Stimulated activated naive CD8-positive, alpha-beta T cell treated with anti-CD3 and anti-CD28 coated beads, Interleukin-15, Interleukin-2, amounts not matched to agents 100 ng/mL and 50 ng/mL, for 24 hours (primary cell): Measurements from ENCODE around the gene KCP.

Source experiments
- H3K27ac Mint-ChIP-seq: one replicate; pipeline ENCODE4 v1.8.0; 2021; ENCODE audit warnings: mild to moderate bottlenecking, mixed read lengths
- H3K27me3 Mint-ChIP-seq: one replicate; pipeline ENCODE4 v1.8.0; 2021; ENCODE audit warnings: mixed read lengths
- H3K36me3 Mint-ChIP-seq: one replicate; pipeline ENCODE4 v1.8.0; 2021; ENCODE audit warnings: low read depth, mixed read lengths
- H3K4me1 Mint-ChIP-seq: one replicate; pipeline ENCODE4 v1.8.0; 2021; ENCODE audit warnings: low read depth, mixed read lengths
- H3K4me3 Mint-ChIP-seq: one replicate; pipeline ENCODE4 v1.8.0; 2021; ENCODE audit warnings: mild to moderate bottlenecking, mixed read lengths
- H3K9me3 Mint-ChIP-seq: one replicate; pipeline ENCODE4 v1.8.0; 2021; ENCODE audit warnings: mixed read lengths

The KCP gene

DNA sequence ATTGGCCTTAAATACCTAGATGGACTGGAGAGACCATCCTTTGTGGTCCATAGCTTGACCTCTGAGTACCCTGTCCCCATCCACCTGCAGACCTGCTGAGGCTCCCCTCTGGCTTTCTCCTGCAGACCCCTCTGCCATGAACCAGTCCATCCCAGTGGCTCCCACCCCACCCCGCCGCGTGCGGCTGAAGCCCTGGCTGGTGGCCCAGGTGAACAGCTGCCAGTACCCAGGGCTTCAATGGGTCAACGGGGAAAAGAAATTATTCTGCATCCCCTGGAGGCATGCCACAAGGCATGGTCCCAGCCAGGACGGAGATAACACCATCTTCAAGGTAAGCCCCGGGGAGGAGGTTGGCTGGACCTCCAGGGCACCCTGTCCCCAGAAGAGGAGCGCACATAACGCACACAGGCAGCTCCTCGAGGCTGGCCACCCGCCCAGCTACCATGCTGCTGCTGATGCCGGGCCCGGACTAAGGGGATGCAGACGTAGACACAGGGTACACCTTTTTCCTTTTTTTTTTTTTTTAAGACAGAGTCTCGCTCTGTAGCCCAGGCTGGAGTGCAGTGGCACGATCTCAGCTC lies 31.5 kb upstream of the KCP start:
- H3K4me1 Mint-ChIP-seq: peaks cover 24% of the 10 kb centered on the region
- no peak overlapping the region for H3K27ac Mint-ChIP-seq
- H3K36me3 Mint-ChIP-seq: no peaks in the 10 kb centered on the region
- H3K4me3 Mint-ChIP-seq: no peak overlapping the region
- H3K9me3 Mint-ChIP-seq: no peaks in the 10 kb centered on the region
- peaks cover 10% of the 10 kb centered on the region for H3K27me3 Mint-ChIP-seq

DNA sequence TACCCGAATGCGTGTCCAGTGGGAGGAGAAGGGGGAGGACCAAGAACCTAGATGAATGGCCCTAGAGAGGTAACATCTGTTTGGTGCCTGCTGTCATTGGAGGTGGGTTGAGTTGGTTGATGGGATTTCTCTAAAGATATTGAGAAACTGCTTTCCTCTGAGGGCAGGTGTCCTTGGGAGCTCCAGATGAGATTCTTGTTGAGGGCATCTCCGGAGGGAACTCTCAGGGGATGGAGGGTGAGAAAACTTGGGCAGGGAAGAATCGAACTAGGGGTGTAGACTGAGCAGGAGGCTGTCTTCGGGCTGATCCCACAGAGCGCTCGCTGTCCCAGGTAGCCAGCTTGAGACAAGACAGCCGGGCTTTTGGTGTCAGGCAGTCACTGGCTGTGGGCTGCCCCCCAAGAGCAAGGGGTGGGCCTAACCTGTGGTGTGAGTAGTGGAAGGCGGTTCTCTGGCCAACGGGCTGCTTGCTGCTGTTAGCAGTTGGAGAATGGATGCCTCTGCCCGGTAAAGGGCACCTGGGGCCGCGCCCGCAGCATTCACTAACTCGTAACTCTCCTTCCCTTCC lies 30.9 kb upstream of the KCP start:
- H3K4me1 Mint-ChIP-seq: peaks cover 24% of the 10 kb centered on the region
- no peaks in the 10 kb centered on the region for H3K36me3 Mint-ChIP-seq
- H3K27me3 Mint-ChIP-seq: peaks cover 14% of the 10 kb centered on the region
- no peaks in the 10 kb centered on the region for H3K9me3 Mint-ChIP-seq
- peak overlapping the region; percentile 61 for H3K4me3 Mint-ChIP-seq
- peak overlapping the region; percentile 57 for H3K27ac Mint-ChIP-seq

DNA sequence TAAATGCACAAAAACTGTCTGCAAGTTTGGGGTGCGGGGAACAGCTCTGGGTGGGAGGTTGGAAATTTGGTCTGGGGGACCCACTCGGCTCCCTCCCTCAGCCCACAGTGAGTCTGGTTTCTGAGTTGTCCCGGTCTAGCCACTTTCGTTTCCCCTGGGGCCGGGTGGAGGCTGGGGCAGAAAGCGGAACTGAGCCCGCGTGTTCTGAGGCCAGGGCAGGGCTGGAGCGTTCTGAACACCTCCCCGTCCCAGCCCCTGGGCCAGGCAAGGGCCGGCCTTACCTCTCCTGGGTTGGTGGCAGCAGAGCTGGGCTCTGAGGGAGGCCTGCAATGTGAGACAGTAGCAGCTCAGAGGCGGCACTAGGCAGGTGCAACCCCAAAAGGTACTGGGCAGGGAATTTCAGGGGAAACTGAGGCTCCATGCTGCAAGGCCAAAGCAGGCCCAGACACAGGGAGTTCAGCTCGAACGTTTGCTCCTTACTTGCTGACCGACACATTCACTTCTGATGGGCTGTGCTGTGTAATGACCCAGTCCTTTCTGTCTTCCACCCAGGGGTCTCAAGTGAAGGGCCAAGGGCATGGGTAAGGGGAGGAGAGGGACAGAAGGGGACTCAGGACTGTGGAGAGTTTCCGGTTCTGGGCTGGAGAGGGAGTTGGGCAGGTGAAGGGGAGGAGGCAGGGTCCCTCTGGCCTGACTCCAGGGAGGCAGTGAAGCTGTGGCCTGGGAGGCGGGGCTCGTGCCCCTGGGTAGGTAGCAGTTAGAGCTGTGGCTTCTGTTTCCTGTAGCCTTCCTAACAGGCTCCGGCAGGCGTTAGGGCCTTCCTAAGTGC lies 30.2 kb upstream of the KCP start:
- no peaks in the 10 kb centered on the region for H3K36me3 Mint-ChIP-seq
- no peaks in the 10 kb centered on the region for H3K9me3 Mint-ChIP-seq
- peak overlapping the region; percentile 61 for H3K4me3 Mint-ChIP-seq
- peaks cover 24% of the 10 kb centered on the region for H3K4me1 Mint-ChIP-seq
- H3K27ac Mint-ChIP-seq: peak overlapping the region; percentile 57
- peaks cover 14% of the 10 kb centered on the region for H3K27me3 Mint-ChIP-seq

DNA sequence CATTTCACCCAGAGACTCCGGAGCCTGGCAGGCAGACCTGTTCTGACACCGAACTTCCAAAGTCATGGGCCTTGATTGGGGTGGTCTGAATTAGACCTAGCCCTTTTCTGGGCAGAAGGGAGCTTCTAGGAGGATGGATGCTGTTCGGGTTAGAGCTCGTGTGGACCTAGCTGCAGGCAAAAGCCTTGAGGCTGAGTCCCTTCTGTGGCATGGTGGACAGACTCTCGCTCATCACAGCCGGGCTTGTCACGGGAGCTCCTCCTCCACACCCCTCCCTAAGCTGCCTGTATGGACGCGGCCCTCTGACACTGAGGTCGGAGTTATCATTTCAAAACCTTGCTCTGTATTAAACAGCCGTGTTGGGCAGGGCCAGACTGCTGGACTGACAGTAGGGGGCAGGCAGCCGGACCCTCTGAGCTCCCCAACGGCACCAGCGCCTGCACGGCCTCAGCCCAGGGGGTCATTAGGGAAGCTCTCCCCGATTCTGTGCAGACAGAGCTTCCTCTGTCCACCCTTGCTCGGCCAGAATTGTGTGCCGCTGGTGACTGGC lies 29.4 kb upstream of the KCP start:
- peaks cover 14% of the 10 kb centered on the region for H3K27me3 Mint-ChIP-seq
- peaks cover 28% of the 10 kb centered on the region for H3K4me1 Mint-ChIP-seq
- peak overlapping the region; percentile 61 for H3K4me3 Mint-ChIP-seq
- H3K27ac Mint-ChIP-seq: peak overlapping the region; percentile 49
- H3K9me3 Mint-ChIP-seq: no peaks in the 10 kb centered on the region
- no peaks in the 10 kb centered on the region for H3K36me3 Mint-ChIP-seq

DNA sequence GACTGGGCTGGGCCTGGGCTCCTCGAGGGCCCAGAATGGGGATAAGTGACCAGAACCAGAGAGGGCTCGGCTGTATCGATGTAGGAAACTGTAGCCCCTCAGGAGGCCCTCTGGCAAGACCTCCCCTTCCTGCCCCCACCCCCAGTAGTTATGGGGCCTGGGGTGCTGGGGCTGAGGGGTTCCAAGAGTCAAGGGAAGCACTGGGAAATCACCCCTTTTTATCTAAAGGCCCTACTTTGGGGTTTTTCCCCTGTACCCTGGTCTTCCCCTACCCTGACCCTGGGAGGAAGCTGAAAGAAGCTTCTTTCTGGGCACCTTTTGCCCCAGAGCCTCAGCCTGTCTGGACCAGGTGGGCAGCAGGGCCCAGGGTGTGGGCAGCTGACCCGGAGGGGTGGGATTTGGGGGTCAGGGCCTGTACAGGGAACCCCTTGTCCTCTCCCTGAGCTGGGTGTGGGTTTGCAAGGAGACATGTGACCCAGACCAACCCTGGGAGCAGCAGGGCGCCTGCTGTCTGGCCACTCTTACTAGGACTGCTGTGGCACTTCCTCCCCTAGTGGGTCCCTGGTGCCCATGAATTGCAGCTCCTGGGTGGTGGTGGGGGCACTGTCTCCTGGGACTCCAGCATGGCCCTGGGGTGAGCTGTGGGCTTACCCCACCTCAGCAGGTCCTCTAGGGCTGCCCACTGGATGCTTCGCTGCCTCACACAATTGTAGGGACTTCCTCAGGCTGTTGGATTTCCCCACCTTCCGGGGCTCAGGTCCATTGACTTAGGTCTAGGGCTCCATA lies 28.8 kb upstream of the KCP start:
- H3K4me3 Mint-ChIP-seq: peak overlapping the region; percentile 61
- no peaks in the 10 kb centered on the region for H3K36me3 Mint-ChIP-seq
- H3K27ac Mint-ChIP-seq: no peak overlapping the region

DNA sequence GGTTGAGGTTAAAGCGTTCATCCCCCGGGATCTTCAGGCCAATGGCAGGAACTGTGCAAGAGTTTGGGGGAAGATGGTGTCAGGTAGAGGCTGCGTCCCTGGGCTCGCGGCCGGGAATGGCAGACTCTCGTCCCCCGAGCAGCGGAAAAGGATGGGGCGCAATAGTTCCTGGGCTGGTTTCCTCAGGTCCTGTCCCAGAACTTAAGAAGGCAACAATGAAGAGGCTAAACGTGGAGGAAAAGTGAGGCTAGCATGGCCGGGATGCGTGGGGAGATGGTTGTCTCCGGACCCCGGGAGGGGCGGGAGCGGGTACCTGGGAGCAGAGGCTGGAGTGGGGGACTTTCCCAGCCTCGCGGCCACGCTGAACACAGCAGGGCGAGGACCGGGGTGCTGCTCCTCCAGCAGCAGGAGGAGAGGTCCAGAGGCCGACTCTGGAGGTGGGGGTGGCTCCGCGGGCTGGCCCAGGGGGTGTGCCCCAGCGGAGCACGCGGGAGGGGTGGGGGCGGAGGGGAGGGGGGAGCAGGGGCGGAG lies 28.1 kb upstream of the KCP start:
- H3K27ac Mint-ChIP-seq: peak overlapping the region; percentile 45
- H3K36me3 Mint-ChIP-seq: no peaks in the 10 kb centered on the region
- peaks cover 14% of the 10 kb centered on the region for H3K27me3 Mint-ChIP-seq
- H3K4me3 Mint-ChIP-seq: peak overlapping the region; percentile 82
- no peaks in the 10 kb centered on the region for H3K9me3 Mint-ChIP-seq
- peaks cover 34% of the 10 kb centered on the region for H3K4me1 Mint-ChIP-seq

More for the DNA sequence above, 28.8 kb upstream of the KCP start:
- Mint-ChIP-seq H3K27me3 (peaks cover 14% of the 10 kb centered on the region), H3K9me3 (no peaks in the 10 kb centered on the region), H3K4me1 (peaks cover 30% of the 10 kb centered on the region)

DNA sequence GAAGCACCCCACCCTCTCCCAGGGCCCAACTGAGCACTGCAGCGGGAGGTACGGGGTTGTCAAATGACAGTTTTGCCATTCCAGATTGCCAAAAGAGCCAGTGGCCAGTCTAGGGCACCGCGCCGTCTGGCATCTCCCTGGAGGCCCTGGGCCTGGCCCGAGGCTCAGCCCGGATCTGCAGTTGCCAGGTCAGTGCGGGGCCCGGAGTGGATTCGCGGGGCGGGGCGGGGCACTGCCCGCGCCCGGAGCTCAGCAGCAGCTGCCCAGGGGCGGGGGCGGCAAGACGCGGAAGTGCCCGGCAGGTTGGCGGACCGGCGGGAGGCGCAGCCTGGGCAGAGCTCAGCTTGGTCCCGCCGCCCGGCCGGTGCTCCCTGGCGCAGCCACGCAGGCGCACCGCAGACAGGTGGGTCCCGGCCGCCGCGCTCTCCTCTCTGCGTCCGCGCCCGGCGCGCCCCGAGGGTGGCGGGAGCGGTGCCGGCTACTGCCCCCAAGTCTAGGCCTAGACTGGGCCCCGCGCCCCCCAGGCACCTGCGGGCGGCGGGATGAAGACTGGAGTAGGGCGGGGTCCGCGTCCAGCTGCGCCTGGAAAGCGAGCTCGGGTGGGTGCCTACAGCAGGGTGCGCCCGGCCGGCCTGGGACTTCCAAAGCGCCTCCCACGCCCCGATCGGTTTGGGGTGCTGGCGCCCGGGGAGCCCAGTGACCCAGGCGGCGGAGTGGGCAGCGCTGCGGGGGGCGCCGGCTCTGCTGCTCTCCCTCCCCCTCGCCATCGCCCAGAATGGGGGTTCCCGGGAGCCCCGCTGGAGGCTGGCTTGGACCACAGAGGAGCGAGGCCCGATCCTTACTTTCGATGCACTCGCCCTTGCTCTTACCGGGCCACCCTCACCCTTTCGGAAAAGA lies 27.4 kb upstream of the KCP start, which contains the start of gene IRF5:
Gene IRF5 (plus strand): TSS at position 281 of the 897 bp plus-strand sequence. CDS start 4,155 bp downstream, outside the sequence.
- H3K4me1 Mint-ChIP-seq: peaks cover 41% of the 10 kb centered on the region
- peak within 1 kb of the TSS; percentile 45 for H3K27ac Mint-ChIP-seq
- peak within 1 kb of the TSS; percentile 82 for H3K4me3 Mint-ChIP-seq
- peaks cover 14% of the 10 kb centered on the region for H3K27me3 Mint-ChIP-seq
- H3K36me3 Mint-ChIP-seq: no peaks in the 10 kb centered on the region
- no peaks in the 10 kb centered on the region for H3K9me3 Mint-ChIP-seq

DNA sequence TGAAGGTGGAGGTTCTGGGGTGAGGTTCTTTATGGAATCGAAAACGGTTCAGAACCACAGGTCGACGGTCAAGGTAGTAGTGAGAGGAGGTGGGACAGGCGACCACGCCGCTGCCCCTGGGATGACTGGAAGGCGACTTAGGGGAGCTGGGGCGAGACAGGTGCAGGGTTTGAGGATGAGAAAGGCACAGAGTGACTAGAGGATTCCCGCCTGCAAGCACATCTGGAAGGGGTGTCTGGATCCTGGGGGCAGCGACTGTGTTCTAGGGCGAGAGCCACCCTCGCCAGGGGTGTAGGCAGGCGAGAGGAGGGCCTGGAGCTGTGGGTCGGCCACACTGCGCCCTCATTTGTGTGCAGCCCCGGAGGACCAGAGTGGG lies 26.8 kb upstream of the KCP start:
- Mint-ChIP-seq H3K4me3 (peak overlapping the region; percentile 67), H3K4me1 (peaks cover 43% of the 10 kb centered on the region), H3K36me3 (no peaks in the 10 kb centered on the region), H3K27ac (no peak overlapping the region), H3K9me3 (no peaks in the 10 kb centered on the region), H3K27me3 (peaks cover 14% of the 10 kb centered on the region)

DNA sequence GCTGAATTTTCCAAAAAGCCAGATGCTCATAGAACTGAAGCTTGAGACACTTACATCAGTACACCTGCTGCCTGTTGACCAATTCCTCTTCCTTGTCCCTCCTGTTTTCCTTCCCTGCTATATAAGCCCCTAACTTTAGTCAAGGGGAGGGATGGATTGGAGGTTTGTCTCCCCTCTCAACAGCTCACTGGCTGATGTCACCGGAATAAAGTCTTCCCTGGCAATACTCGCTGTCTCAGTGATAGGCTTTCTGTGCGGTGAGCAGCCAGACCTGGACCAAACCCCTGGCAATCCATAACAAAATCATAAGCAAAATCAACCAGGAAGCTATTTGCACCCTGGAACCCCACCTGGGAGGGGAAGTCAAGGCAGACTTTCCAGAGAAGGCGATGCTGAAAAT lies 26.3 kb upstream of the KCP start:
- no peak overlapping the region for H3K27ac Mint-ChIP-seq
- peaks cover 43% of the 10 kb centered on the region for H3K4me1 Mint-ChIP-seq
- H3K27me3 Mint-ChIP-seq: peaks cover 14% of the 10 kb centered on the region
- peak overlapping the region; percentile 67 for H3K4me3 Mint-ChIP-seq
- H3K36me3 Mint-ChIP-seq: no peaks in the 10 kb centered on the region
- no peaks in the 10 kb centered on the region for H3K9me3 Mint-ChIP-seq

DNA sequence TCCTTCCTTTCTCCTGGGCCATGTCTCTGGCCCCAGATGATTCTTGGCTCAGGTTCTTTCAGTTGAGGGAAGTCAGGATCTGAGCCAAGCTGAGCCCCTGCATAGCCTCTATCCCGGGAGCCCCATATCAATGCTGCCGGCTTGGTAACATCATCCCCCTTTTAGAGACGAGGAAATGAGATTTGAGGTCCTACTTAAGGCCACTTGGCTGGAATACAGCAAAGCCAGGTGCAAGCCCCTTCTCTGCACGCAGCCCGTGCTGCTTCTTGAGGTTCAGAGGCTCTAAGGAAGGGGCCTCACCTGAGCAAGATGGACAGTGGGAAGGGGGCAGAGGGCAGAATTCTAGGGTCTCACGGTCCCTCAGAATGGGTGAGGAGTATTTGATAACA lies 24.8 kb upstream of the KCP start:
- Mint-ChIP-seq H3K27me3 (peaks cover 14% of the 10 kb centered on the region), H3K9me3 (no peaks in the 10 kb centered on the region), H3K4me3 (no peak overlapping the region), H3K36me3 (no peaks in the 10 kb centered on the region), H3K4me1 (peaks cover 30% of the 10 kb centered on the region), H3K27ac (no peak overlapping the region)

DNA sequence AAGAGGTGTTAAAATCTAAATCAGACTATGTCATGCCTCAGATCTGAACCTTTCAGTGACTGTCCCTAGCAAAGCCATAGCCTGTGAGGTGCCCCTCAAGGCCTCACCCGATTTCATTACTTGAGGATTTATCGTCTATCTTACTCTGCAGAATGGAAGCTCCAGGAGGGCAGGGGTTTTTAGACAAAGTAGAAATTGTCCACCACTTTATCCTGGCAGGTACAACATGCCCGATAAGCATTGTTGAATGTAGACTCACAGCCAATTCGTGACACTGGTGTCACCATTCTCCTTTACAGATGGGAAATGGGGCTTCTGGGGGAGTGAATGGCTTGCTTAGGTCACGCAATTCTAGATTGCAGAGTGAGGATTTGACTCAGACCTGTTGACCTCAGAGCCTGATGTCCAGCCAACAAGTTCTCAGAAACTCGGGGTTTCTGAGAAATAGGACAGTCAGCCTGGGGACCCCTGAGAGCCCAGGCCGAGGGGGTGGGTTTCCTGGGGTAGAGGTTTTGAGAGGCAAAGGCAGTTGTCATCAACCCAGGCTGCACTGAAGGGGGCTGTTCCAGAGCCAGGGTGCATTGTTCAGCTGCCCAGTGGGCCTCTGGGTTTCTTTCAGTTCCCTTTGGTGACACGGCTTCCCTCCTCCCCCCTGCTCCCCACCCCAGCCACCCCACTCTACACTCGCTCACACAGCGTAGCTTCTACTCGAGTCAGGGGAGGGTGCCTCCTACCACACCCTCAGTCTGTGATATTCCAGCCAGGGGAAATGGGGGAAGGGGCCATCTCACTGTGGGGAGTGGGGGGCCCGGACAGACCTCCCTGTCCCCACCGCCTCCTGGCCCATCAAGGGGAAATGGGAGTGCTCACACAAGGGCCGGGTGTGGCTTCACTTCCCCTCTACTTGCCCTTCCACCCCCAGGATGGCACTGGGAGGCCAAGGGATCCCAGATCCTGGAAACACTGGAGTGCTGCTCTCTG lies 24.1 kb upstream of the KCP start:
- Mint-ChIP-seq H3K36me3 (no peaks in the 10 kb centered on the region), H3K27me3 (peaks cover 14% of the 10 kb centered on the region), H3K9me3 (no peaks in the 10 kb centered on the region), H3K4me3 (no peak overlapping the region), H3K4me1 (peaks cover 30% of the 10 kb centered on the region), H3K27ac (no peak overlapping the region)

DNA sequence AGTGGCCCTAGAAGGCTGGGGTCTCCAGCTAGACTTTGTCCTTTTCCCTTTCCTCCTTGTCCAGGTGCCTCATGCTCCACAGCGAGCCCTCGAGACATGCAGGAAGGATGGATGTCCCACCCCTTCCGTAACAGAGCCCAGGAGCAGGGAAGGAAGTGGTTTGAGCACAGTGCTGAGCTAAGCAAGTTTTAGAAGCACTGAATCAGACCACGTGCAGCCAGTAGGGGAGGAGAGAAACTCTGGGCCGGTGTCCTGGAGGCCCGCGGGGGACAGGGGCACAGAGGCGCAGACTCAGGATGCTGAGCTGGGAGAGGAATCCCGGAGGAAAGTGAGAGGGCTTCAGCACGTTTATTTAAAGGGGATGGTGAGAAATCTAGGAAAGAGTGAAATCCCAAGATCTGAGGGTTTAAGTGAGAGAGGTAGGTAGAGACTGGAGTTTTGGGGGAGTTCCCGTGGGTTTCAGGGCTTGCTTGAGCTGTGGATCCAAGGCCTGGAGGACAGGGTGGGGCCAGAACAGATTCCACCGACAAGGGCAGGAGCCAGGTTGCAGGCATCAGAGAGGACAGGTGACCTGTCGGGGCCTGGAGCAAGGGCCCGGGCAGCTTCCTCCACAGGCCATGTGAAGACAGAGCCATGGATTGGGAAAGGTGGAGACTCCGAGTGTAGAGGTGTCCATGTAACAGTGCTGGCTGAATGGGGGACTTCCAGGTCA lies 22.8 kb upstream of the KCP start:
- H3K4me3 Mint-ChIP-seq: peak overlapping the region; percentile 52
- no peaks in the 10 kb centered on the region for H3K9me3 Mint-ChIP-seq

More for the DNA sequence above, 22.8 kb upstream of the KCP start:
- H3K27me3 Mint-ChIP-seq: peaks cover 10% of the 10 kb centered on the region
- H3K36me3 Mint-ChIP-seq: no peaks in the 10 kb centered on the region
- H3K27ac Mint-ChIP-seq: peak overlapping the region; percentile 94
- peaks cover 20% of the 10 kb centered on the region for H3K4me1 Mint-ChIP-seq
